NCI-H748 (cell line): Measurements from ENCODE around the gene NCKAP1.
"Not testable (repeated sequence)": the region's sequence is repeated elsewhere in the genome, so short reads cannot be mapped to it uniquely, and the experiment has no call there.

Source experiments
- DNase-seq: peaks from one replicate; lab custom pipeline; 2025; ENCODE audit not compliant: unreplicated experiment; lab: John Stamatoyannopoulos, UW

NCKAP1 gene

DNA sequence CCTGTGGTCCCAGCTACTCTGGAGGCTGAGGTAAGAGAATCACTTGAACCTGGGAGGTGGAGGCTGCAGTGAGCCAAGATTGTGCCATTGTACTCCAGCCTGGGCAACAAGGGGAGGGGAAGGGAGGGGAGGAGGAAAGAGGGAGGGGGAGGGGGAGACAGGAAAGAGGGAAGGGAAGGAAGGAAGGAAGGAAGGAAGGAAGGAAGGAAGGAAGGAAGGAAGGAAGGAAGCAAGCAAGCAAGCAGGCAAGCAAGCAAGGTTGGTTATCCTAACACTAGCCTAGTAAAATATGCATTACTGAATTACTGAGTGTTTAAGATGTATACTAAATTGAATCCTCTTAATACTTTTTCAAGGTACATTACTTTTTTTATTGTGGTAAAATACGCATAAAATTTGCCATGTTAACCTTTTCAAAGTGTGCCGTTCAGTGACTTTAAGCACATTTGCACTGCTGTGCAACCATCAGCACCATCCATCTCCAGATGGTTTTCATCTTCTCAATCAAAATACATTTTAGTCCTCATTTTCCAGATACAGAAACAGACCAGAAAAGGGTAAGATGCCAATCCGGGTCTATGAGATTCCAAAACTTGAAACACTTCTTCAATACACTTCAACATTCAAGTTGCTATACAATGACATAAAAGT lies 28.9 kb downstream of the NCKAP1 start:
- DNase-seq = no peak

DNA sequence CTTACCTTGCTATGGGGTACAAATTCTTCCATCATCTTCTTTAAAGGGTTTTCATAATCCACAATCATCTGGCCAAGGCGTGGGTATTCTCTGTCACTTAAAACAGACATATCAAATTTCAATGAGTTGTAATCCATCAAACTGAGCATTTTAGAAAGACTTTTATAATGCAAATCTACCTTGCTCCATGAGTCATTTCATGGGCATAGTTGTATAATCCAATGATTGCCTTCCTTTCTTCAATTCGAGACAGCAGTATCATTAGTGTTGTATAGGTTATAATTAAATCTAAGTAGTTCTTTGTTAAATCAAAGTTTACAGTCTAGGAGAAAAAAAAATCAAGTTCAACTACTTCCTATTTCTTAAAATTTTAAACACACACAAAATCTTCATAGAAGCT lies 36.3 kb downstream of the NCKAP1 start:
- peak; percentile 66 for DNase-seq

DNA sequence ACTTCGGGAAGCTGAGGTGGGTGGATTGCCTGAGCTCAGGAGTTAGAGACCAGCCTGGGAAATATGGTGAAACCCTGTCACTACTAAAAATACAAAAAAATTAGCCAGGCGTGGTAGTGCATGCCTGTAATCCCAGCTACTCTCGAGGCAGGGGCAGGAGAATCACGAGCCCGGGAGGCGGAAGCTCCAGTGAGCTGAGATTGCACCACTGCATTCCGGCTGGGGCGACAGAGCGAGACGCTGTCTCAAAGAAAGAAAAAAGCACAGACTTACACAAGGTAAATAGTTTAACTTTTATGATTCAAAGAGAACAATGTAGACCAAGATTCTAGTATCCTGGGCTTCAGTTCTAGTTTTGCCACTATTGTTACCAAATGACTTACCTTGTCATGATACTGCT lies 37.4 kb downstream of the NCKAP1 start:
- no peak for DNase-seq

DNA sequence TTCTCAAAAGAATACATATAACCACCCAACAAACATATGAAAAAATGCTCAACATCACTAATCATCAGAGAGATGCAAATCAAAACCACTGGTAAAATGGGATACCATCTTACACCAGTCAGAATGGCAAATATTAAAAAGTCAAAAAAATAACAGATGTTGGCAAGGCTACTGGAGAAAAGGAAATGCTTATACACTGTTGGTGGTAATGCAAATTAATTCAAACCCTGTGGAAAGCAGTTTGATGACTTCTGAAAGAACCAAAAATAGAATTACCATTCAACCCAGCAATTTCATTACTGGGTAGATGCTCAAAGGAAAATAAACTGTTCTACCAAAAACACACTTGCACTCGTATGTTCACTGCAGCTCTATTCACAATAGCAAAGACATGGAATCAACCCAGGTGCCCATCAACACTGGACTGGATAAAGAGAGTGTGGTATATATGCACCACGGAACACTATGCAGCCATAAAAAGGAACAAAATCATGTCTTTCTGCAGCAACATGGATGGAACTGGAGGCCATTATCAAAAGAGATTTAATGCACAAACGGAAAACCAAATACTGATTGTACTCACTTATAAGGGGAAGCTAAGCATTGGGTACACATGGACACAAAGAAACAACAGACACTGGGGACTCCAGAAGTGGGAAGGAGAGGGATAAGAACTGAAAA lies 38.8 kb downstream of the NCKAP1 start:
- DNase-seq = no peak

DNA sequence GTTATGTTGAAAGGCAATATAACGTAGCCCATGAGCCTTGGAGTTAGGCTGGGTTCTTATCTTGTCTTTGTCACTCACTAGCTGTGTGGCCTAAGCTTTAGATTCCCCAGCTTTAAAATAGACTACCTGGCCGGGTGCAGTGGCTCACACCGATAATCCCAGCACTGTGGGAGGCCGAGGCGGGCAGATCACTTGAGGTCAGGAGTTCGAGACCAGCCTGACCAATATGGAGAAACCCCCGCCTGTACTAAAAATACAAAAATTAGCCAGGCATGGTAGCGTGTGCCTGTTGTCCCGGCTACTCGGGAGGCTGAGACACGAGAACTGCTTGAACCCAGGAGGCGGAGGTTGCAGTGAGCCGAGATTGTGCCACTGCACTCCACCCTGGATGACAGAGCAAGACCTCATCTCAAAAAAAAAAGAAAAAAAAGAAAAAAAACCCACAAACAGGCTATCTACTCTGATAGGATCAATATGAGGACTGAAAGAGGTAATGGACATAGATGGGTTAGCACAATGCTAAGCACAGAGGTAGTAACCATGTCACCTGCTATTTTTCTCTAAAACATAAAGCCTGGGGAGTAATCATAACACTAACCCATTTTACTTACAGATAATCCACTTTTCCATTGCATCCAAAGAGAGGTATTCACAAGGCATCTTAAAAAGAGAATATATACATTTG lies 43.9 kb downstream of the NCKAP1 start:
- DNase-seq = no peak

DNA sequence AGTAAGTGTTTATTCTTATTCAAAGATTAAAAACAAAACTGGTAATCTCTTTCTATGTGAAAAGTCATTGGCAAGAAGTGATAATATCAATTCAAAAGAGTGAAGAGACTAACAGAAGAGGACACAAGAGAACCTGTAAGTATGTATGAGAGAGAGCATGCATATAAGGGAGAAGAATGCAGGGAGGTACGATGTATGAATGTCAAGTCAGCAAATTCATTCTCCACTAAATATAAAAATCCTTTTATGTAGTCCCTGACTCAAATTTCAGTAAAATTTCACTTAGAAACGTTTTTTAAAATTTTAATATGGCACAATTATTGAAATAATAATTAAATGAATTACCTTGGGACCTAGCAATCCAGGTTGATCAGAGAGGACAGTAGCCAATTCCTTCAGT lies 55.3 kb downstream of the NCKAP1 start:
- no peak for DNase-seq

DNA sequence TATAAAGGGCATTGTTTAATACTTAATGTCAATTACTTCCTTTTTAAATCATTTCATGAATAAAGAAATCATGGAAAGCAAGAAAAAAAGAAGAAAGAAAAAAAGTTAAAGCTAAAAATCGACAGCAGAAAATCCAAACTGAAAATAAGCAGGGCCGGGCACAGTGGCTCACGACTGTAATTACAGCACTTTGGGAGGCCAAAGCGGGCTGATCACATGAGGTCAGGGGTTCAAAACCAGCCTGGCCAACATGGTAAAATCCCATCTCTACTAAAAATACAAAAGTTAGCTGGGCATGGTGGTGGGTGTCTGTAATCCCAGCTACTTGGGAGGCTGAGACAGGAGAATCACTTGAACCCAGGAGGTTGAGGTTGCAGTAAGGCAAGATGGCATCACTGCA lies 56.8 kb downstream of the NCKAP1 start:
- DNase-seq = not testable (repeated sequence)

DNA sequence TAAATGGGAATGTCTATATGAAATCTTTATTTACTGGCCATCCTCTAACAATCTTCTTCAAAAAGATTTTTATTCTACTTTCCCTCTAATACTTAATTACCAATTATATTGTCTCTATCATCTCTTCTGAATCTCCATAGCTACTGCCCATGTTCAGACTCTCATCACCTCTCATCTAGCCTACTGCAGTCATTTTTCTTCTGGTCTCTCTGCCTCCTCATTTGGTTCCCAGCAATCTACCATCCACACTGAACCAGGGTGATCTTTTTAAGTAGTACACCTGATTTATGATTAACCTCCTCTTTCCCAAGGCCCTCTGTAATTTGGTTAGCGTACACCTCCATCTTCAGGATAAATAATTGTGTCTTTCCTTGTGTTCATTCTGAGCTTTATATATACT lies 57.6 kb downstream of the NCKAP1 start:
- DNase-seq = no peak

DNA sequence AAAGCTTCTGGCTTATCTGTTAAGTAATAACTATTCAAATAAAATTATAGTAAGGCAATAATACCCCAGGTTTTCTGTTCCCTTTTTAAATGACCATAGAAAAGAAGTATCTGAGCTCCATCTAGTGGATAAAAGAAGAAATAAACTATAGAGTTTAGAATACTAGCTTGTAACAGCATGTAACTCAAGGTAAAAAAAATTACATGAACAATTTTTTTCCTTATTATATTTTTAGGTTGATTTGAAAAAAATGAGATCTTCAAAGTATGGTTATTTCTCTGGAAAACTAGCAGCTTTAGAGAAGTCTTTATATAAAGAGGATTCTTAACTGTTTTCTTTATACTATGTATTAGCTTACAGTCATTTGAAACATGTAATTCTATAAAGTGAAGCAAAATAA lies 58.1 kb downstream of the NCKAP1 start:
- peak; percentile 73 for DNase-seq

DNA sequence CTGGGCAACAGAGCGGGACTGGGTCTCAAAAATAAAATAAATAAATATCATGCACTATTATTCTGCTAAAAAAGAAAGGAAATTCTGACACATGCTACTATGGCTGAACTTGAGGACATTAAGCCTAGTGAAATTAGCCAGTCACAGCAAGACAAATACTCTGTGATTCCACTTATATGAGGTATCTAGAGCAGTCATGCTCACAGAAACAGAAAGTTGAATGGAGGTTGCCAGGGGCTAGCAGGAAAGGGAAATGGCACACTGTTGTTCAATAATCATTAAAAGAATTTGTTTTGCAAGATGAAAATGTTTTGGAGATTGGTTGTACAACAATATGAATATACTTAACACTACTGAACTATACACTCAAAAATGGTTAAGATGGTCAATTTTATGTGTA lies 60.8 kb downstream of the NCKAP1 start:
- DNase-seq = no peak

DNA sequence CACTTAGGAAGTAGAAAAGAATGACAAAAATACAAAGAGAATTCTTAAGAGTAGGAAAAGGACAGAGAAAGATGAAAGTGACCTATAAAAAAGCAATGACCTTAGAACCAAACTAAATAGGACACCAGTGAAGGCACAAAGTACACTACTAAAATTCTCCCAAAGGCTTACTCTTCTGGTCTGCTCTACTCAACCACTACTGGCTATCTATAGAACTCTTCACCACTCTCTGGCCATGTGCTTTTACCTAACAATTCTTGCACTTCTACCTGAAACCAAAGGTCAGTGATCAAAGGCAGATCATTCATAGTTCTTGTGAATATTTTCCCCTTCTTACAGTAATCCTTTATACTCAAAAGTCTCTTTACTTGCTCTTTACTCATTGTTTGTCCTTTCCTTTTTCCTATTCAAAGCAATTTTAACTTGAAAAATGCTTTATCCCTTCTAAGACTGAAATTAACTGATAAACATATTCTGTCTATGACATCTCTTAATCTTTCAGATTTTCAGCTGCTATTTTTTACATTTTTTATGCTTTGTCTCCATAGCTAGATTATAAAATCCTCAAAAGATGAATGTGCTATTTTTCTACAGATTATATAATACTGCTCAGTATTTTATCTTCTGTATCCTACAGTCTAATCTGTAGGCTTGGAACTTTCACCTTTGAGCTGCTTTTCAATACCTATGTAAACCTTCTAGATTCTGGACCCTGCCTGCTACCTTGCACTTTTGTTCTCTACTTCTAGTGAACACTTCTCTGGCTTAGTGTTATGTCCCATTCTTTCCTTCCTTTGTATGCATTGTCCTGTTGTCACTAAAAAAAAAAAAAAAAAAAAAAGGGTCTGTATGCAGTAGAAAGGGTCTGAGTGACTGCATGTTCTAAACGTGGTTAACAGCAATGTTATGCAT lies 64.6 kb downstream of the NCKAP1 start:
- no peak for DNase-seq

DNA sequence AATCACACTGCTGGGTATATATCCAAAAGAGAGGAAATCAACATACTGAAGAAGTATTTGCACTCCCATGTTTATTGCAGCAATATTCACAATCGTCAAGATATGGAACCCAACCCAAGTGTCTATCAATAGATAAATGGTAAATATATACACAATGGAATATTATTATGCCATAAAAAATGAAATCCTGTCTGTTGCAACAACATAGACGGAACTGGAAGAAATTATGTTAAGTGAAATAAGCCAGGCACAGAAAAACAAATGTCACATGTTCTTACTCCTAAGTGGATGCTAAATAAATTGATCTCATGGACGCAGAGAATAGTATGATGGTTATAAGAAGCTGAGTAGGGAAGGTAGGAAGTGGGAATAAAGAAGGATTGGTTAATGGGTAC lies 65.7 kb downstream of the NCKAP1 start:
- DNase-seq = no peak

DNA sequence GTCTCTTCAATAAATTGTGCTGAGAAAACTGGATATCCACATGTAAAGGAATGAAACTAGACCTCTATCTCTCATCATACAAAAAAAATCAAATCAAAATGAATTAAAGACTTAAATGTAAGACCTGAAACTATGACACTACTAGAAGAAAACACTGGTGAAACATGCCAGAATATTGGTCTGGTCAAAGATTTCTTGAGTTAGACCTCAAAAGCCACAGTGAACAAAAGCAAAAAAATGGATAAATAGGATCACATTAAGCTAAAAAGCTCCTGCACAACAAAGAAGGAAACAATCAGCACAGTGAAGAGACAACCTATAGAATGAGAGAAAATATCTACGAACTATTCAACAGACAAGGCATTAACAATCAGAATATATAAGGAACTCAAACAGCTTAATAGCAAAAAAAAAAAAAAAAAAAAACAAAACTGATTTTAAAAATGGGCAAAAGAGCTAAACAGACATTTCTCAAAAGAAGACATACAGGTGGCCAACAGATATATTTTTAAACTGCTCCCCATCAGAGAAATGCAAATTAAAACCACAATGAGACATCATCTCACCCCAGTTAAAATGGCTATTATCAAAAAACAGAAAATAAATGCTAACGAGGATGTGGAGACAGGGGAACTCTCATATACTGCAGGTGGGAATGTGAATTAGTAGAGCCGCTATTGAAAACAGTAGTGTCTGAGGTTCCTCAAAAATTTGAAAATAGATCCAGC lies 66.3 kb downstream of the NCKAP1 start:
- DNase-seq = no peak

DNA sequence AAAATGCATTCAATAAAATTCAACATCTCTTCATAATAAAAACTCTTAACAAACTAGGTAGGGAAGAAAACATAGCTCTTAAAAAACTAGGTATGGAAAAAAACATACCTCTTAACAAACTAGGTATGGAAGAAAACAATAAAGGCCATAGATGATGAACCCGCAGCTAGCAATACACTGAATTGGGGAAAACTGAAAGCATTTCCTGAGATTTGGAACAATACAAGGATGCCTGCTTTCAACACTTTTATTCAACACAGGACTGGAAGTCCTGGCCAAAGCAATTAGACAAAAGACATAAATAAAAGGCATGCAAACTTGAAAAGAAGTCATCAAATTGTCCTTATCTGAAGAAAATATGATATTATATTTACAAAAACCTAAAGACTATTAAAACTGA lies 67.8 kb downstream of the NCKAP1 start:
- no peak for DNase-seq

DNA sequence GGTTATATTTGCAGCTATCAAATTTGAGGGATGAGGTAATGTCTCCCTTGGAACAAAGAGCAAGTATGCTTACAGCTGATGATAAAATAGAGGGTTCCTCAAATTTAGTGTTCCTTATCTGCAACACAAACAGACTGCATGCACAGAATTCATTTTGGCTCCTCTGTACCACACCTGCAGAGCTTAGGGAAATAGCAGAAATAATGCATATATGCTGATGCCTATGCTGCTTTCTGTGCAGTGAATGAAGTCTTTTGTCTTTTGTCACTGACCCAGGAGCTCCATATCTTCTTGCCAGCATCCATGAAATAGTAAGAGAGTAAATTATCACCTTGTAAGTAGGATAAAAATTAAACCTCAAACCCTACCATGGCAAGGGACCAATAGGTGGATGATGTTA lies 69.8 kb downstream of the NCKAP1 start:
- DNase-seq = no peak

DNA sequence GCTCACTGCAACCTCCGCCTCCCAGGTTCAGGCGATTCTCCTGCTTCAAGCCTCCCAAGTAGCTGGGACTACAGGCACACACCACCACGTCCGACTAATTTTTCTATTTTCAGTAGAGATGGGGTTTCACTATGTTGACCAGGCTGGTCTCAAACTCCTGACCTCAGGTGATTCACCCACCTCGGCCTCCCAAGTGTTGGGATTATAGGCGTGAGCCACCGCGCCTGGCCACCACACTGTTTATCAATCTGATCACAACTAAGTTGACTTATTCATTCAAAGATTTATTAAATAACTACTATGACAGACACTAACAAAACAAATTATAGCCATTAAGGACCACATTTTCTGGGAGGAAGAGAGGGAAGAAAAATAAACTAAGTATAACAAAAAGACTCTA lies 71.9 kb downstream of the NCKAP1 start:
- not testable (repeated sequence) for DNase-seq

DNA sequence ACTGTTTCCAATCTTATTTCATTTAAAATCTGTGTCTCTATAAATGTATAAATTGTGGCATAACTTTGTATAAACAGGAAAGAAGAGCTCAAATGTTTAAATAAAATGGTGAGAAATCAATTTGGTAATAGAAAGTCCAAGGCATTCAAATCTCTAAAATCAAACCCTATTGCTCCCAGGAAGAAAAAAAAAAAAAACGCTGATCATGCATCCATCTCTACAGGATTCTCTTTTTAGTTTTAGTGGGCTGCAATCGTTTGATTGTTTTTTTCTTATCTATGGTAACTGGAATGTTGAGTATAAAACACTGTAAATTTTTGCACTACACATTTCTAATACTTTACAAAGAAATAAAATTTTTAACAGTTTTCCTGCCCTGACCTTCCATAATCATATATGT lies 75.6 kb downstream of the NCKAP1 start:
- DNase-seq = no peak

DNA sequence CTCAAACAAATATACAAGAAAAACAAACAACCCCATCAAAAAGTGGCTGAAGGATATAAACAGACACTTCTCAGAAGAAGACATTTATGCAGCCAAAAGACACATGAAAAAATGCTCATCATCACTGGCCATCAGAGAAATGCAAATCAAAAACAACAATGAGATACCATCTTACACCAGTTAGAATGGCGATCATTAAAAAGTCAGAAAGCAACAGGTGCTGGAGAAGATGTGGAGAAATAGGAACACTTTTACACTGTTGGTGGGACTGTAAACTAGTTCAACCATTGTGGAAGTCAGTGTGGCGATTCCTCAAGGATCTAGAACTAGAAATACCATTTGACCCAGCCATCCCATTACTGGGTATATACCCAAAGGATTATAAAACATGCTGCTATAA lies 77.4 kb downstream of the NCKAP1 start:
- DNase-seq = not testable (repeated sequence)

DNA sequence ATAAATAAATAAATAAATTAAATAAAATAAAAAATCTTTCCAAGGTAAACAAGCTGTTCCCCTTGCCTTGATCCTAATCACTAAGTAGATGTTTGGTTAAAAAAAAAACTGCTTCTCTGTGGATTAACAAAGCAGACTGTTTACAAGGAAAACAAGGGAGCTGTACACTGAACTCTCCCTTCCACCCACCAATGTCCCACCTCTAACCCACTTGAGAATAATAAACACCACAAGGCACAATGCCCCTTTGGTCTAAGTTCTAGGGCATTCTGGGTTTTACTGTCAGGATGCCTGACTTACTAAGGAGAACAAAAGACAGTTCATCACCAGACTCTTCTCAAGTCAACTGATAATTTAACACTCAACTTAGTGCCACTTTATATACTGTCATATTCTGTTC lies 83.5 kb downstream of the NCKAP1 start:
- no peak for DNase-seq

DNA sequence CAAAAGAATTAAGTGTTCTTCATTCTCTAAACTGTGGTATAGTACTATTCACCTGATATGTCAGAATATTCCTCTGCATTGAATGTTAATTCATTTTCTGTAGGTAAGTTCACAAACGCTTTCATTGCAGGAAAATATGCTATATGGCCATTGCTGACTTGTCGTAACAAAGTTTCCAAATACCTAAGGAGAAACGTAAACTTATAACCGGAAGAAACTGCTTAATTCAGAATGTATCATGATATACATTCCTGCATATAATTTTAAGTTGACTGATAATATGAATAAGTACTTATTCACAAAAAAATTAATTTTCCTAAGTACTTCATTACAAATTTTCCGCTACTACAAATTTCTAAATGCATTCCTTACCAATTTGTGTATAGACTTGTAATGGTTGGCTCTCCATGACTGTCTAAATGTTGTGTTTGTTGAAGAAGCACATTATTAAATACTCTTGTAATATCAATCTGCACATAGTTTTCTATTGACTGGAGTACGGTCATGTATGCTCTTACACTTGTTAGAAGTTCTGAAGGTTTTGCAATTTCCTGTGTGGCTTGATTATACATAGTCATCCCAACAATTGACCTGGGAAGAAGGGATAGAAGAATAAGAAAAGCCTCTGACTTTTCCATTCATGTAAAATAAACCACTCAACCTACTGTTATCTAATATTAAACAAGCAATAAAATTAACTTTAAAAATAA lies 85.4 kb downstream of the NCKAP1 start:
- no peak for DNase-seq
